ENCODE measurements around the gene MTFMT.

MTFMT gene

GRCh38 chr15:64981812-64982431 is 47.5 kb downstream of the MTFMT start:
- no peak for DNase-seq

DNA sequence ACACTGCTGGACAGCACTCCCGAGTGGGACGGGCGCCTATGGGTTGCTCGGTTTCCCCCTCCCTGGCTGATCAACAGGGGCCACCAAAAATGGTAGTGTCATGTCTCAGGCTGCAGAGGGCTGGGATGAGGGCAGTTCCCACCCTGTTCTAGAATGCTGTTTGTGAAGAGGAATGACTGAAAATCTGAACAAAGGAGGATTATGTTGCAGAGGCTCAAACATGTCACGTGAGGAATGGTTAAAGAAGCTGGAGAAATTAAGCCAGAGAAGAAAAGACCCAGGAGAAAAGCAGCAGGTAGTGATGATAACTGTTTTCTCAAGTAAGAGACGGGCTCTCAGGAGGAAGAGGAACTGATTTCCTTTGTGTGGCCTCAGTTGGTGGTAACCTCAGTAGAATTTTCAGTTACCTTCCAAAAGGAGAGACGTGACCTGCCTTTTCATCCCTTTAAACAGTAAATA is 50.2 kb downstream of the MTFMT start:
- no peak for DNase-seq

GRCh38 chr15:64975390-64975789 is 54.0 kb downstream of the MTFMT start:
- DNase-seq, result no peak

DNA sequence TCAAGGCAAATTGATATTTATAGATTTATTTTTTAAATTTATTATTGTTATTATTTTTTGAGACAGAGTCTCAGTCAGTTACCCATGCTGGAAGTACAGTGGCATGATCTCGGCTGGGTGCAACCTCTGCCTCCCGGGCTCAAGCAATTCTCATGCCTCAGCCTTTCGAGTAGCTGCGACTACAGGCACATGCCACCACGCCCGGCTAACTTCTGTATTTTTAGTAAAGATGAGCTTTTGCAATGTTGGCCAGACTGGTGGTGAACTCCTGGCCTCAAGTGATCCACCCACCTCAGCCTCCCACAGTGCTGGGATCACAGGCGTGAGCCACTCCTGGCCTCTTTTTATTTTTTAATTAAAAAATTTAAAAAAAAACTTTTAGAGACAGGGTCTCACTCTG is 58.7 kb downstream of the MTFMT start:
- DNase-seq, result no peak

- no peak for DNase-seq
Measured at GRCh38 chr15:64969401-64969800, 60.0 kb downstream of the MTFMT start.

DNA sequence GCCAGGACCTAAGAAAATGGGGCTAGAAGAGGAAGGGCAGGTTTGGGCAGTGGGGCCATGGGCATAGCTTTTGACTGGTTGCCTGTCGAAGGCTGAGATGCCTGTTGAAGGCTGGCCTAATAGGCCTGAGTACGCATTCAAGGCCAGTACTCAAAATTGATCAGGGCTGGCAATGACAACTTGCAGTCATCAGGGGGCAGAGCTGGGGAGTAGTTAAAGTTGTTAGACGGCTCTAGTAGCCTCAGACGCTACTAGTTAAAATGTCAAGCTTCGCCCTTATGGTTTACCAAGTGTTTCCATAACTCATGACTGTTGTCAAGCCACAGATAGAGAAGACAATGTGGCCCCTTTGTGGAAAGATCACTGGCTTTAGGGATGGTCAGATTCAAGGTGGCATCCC is 68.4 kb downstream of the MTFMT start:
- no peak for DNase-seq

GRCh38 chr15:64960153-64960552 is 69.3 kb downstream of the MTFMT start:
- DNase-seq, result no peak

DNA sequence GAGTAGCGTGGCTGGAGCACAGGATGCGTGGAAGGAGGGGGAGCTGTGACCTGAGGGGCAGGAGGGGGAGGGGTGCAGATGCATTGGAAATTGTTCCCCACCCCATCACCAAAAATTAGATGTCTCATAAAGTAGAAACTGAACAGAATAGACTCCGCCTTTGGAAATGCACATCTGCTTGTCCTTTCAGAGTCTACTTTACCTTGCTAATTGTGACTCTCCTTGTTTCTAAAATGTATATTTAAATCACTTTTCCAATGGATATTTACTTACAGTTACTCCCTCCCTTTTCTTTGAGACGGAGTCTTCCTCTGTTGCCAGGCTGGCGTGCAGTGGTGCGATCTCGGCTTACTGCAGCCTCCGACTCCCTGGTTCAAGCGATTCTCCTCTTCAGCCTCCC is 70.3 kb downstream of the MTFMT start:
- no peak for DNase-seq

DNA sequence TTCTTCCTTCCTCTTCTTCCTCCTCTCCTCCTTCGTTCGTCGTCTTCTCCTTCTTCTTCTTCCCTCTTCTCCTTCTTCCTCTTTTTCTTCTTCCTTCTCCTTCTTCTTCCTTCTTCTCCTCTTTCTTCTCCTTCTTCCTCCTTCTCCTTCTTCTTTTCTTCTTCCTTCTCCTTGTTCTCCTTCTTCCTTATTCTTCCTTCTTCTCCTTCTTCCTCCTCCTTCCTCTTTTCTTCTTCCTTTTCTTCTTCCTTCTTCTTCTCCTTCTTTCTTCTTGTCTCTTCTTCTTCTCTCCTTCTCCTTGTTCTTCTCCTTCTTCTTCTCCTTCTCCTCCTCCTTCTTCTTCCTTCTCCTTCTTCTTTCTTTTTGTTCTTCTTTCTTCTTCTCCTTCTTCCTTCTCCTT is 75.0 kb downstream of the MTFMT start:
- DNase-seq, result no peak

DNA sequence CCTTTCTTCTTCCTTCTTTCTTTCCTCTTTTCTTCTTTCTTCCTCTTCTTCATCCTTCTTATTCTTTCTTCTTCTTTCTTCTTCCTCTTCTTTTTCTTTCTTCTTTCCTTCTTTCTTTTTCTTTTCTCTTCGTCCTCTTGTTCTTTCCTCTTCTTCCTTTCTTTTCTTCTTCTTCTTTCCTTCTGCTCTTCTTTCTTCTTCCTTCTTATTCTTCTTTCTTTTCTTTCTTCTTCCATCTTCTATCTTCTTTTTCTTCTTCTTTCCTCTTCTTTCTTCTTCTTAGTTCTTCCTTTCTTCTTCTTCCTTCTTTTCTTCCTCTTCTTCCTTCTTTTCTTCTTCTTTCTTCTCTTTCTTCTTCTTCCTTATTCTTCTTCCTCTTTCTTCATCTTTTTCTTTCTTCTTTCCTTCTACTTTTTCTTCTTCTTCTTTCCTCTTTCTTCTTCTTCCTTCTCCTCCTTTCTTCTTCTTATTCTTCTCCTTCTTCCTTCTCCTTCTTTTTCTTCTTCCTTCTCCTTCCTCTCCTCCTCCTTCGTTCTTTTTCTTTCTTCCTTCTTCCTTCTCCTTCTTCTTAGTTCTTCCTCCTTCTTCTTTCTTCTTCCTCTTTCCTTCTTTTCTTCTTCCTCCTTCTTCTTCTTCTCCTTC is 77.5 kb downstream of the MTFMT start:
- no peak for DNase-seq
